Heart right ventricle (tissue), 16 donors: ENCODE results near the gene ATP6V0B. TPM values are rescaled to one million over a fixed set of nuclear protein-coding genes. Genes with fewer than 3 reads are reported as not detected.

Experiments used
- ATAC-seq, 8 donors: fragments of 200-7000 bp; cut with Tn5 transposase; one replicate each; pipeline ENCODE4 v1.9.1; 2020; ENCODE audit warnings: mild to moderate bottlenecking in 8 of 8, moderate library complexity in 8 of 8, moderate number of reproducible peaks in 1 of 8
- DNase-seq, 2 donors: peaks; one replicate each; pipeline ENCODE4 v3.0.0-alpha.2; 2020
- H3K27ac ChIP-seq, 10 donors: fragments of 200-600 bp; sonication (generic) in 2 of 10; one replicate each; pipeline versions ENCODE4 v1.5.0 to v1.8.0; 2020 to 2022; ENCODE audit warnings: mild to moderate bottlenecking in 3 of 10
- H3K27me3 ChIP-seq, 7 donors: fragments of 200-600 bp; one replicate each; pipeline ENCODE4 v1.8.0; 2021 to 2022; ENCODE audit warnings: mild to moderate bottlenecking in 2 of 7
- H3K36me3 ChIP-seq, 9 donors: fragments of 200-600 bp; sonication (generic) in 1 of 9; one replicate each; pipeline versions ENCODE4 v1.5.0 to v1.8.0; 2020 to 2022; ENCODE audit warnings: mild to moderate bottlenecking in 2 of 9
- H3K4me1 ChIP-seq, 9 donors: fragments of 200-600 bp; sonication (generic) in 1 of 9; one replicate each; pipeline versions ENCODE4 v1.5.0 to v1.8.0; 2020 to 2022; ENCODE audit warnings: mild to moderate bottlenecking in 4 of 9
- H3K4me3 ChIP-seq, 10 donors: fragments of 200-600 bp; sonication (generic) in 2 of 10; one replicate each; pipeline versions ENCODE4 v1.5.0 to v1.8.0; 2020 to 2022; ENCODE audit warnings: mild to moderate bottlenecking in 7 of 10, moderate library complexity in 2 of 10
- H3K9me3 ChIP-seq, 11 donors: fragments of 200-600 bp in 10 of 11; sonication (generic) in 2 of 11; one replicate each; pipeline versions ENCODE4 v1.5.0 to v1.8.0; 2013 to 2022; ENCODE audit warnings: mild to moderate bottlenecking in 2 of 11, control low read depth in 1 of 11, moderate library complexity in 1 of 11
- CTCF ChIP-seq, 9 donors: fragments of 200-600 bp; sonication (generic) in 2 of 9; IDR thresholded peaks; one replicate each; pipeline versions ENCODE4 v1.5.0 to v1.8.0; 2021 to 2022; ENCODE audit warnings: antibody characterized with exemption in 9 of 9, mild to moderate bottlenecking in 5 of 9, moderate library complexity in 1 of 9
- WGBS, 2 donors: extraction: QIAGEN DNeasy Blood & Tissue Kit; methylation state at CpG; one replicate each; pipeline ENCODE4 v1.1.7; 2013; ENCODE audit warnings: inconsistent platforms in 1 of 2; 5-methylcytosine and 5-hydroxymethylcytosine counted together
- intact Hi-C, 10 donors: fragments of 100-400 bp; cut with DNase I; formaldehyde crosslinking; loops; one replicate each; pipeline versions ENCODE4 v1.11.1 to v1.14.2; 2022
- polyA plus RNA-seq, 2 donors: library from polyadenylated mRNA; stranded (reverse); fragments of 200-250 nt; gene quantifications; one replicate each; pipeline ENCODE4 v1.2.3, GENCODE V29; 2013
- total RNA-seq, 10 donors: library from RNA; stranded (reverse); fragmentation: NEBNext Ultra II Directional in 3 of 10; extraction: Animal tissue kit (Norgen Biotek cat#: 25700) in 3 of 10; gene quantifications; one replicate each; pipeline versions ENCODE4 v1.2.1 to v1.2.4, GENCODE V29; 2021 to 2023
- donor health status: Arrhythmogenic right ventricular cardiomyopathy.
- donor health status: ischemic (EF 13 %, LVEDD 7.1; RV severe dilation, severe dysfunction).
- donor health status: healthy with polysubstance abuse.
- donor health status: DM: no; HTN: yes; CAD: no.
- donor health status: DM: no; HTN: no; CAD: no.
- donor health status: ischemic (EF 25% LVEDD 6.9; RV normal size, moderate dysfunction).
- donor health status: ischemic (EF 25% LVEDD 5.7; RV mildly dilated, moderate dysfunction).
- donor health status: healthy.
- donor health status: DM: yes; HTN: yes; CAD: no.
- donor health status: Ischemic cardiomyopathy.
- donor health status: ischemic (EF 35%, LVEDD 5.7; RV mildly dilated, moderate dysfunction).
- donor health status: nonischemic (EF 11% LVEDD 7.7; RV severe dilation, severe dysfunction).
- donor health status: DM: yes; HTN: yes; CAD: no.
- donor health status: PGD.
- donor health status: ischemic (EF 29% LVEDD 5.4; RV normal size, mild dysfunction).
- donor health status: nonischemic (EF 23%, LVEDD 6.1; RV moderate dilation, normal function).

Gene ATP6V0B
- total and polyA plus RNA-seq, 12 donors = 63.1 to 227 (median 74.3) TPM

DNA sequence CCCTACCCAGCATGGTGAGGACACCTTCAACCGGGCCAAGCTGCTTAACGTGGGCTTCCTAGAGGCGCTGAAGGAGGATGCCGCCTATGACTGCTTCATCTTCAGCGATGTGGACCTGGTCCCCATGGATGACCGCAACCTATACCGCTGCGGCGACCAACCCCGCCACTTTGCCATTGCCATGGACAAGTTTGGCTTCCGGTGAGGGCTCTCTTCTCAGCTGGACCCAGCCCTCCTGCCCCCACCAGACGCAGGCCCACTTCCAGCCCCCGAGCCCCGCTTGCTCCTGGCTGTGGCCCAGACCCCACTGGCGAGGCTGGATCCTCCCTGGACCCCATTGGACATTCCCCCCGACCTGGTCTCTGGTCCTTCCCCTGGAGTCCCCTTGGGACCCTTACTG, 10.1 kb downstream of the ATP6V0B start:
- Histone ChIP-seq H3K4me1 (peaks cover 3 to 12% (median 7%) of the 10 kb centered on the region in 9 donors), H3K27me3 (no peaks in the 10 kb centered on the region), H3K4me3 (no peak overlapping the region), H3K27ac (no peak overlapping the region), H3K9me3 (no peaks in the 10 kb centered on the region), H3K36me3 (peaks cover 0 to 22% (median 0%) of the 10 kb centered on the region in 9 donors)
- DNase-seq = no peak
- intact Hi-C loops = no loop called here
- no peak for TF ChIP-seq CTCF (IDR thresholded peaks at IDR 0.05)
- ATAC-seq = no peak
- 95 to 98% methylated on average over 16 of the region's 16 CpGs for WGBS, 2 donors

- H3K27me3 ChIP-seq = no peaks in the 10 kb centered on the region
- H3K4me1 ChIP-seq = peaks cover 4 to 8% (median 6%) of the 10 kb centered on the region in 9 donors
- no peak for DNase-seq
- 86 to 89% methylated on average over 4 of the region's 4 CpGs for WGBS, 2 donors
- ATAC-seq = no peak
- H3K9me3 ChIP-seq = no peaks in the 10 kb centered on the region
- TF ChIP-seq CTCF (IDR thresholded peaks at IDR 0.05) = no peak
- peaks cover 0 to 19% (median 0%) of the 10 kb centered on the region in 9 donors for H3K36me3 ChIP-seq
- H3K27ac ChIP-seq = no peak overlapping the region
- H3K4me3 ChIP-seq = no peak overlapping the region
- intact Hi-C loops = no loop called here
These were observed 11.3 kb downstream of the ATP6V0B start for GRCh38 chr1:43985984-43986595.

DNA sequence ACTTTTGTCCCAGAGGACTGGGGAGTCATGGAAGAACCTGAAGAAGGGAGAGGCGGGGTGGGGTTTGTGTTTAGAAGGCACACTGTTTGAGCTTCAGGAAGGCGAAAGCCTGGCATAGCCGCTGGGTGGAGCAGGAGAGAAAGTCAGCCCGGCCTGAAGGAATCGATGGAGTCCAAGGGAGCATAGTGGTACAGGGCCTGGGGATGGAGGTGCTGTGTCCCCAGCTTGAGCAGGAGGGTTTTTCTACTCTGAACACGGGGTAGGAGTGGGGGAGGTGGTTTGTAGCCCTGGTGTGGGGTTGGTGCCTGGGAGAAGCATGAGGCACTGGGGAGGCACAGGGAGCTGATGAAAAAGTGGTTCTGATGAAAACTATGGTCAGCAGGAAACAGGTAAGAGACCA, 12.0 kb downstream of the ATP6V0B start:
- H3K9me3 ChIP-seq = no peaks in the 10 kb centered on the region
- H3K36me3 ChIP-seq = peaks cover 0 to 17% (median 0%) of the 10 kb centered on the region in 9 donors
- DNase-seq (no peak), ATAC-seq (no peak)
- peaks cover 5 to 10% (median 8%) of the 10 kb centered on the region in 9 donors for H3K4me1 ChIP-seq
- no peak overlapping the region for H3K27ac ChIP-seq
- WGBS, 2 donors = 71 to 82% methylated on average over 6 of the region's 6 CpGs
- no peak for TF ChIP-seq CTCF (IDR thresholded peaks at IDR 0.05)
- intact Hi-C loops = no loop called here
- no peaks in the 10 kb centered on the region for H3K27me3 ChIP-seq
- no peak overlapping the region for H3K4me3 ChIP-seq

- no peak for DNase-seq
- 87% methylated on average over 6 of the region's 6 CpGs for WGBS, 2 donors
- intact Hi-C loops = no loop called here
These were observed 12.6 kb downstream of the ATP6V0B start for GRCh38 chr1:43987159-43987902.

More at GRCh38 chr1:43987159-43987902, 12.6 kb downstream of the ATP6V0B start:
- TF ChIP-seq CTCF (IDR thresholded peaks at IDR 0.05) = no peak
- H3K4me3 ChIP-seq = no peak overlapping the region
- H3K27ac ChIP-seq = no peak overlapping the region
- peaks cover 0 to 17% (median 0%) of the 10 kb centered on the region in 9 donors for H3K36me3 ChIP-seq
- H3K27me3 ChIP-seq = no peaks in the 10 kb centered on the region
- H3K4me1 ChIP-seq = peaks cover 5 to 16% (median 8%) of the 10 kb centered on the region in 9 donors
- no peaks in the 10 kb centered on the region for H3K9me3 ChIP-seq
- ATAC-seq = no peak
